Thyroid gland (tissue), 4 donors: ENCODE data around the gene CSNK1D.

ENCODE experiments used
- POLR2A ChIP-seq, 2 donors: fragments of 450-650 bp; IDR thresholded peaks; one replicate each; pipeline ENCODE4 v1.6.1; 2017; ENCODE audit warnings: antibody characterized with exemption in 2 of 2, mild to moderate bottlenecking in 2 of 2, moderate library complexity in 1 of 2
- TF ChIP-seq, protein P1 (sequence below), 6 experiments: fragments of 200-600 bp in 3 of 6; fragments of 450-650 bp in 3 of 6; sonication (generic) in 3 of 6; IDR thresholded peaks; one replicate each; pipeline ENCODE4 v1.5.1; 2016 to 2019; ENCODE audit warnings: antibody characterized with exemption in 6 of 6, mild to moderate bottlenecking in 2 of 6, inconsistent platforms in 1 of 6, moderate library complexity in 1 of 6

DNA sequence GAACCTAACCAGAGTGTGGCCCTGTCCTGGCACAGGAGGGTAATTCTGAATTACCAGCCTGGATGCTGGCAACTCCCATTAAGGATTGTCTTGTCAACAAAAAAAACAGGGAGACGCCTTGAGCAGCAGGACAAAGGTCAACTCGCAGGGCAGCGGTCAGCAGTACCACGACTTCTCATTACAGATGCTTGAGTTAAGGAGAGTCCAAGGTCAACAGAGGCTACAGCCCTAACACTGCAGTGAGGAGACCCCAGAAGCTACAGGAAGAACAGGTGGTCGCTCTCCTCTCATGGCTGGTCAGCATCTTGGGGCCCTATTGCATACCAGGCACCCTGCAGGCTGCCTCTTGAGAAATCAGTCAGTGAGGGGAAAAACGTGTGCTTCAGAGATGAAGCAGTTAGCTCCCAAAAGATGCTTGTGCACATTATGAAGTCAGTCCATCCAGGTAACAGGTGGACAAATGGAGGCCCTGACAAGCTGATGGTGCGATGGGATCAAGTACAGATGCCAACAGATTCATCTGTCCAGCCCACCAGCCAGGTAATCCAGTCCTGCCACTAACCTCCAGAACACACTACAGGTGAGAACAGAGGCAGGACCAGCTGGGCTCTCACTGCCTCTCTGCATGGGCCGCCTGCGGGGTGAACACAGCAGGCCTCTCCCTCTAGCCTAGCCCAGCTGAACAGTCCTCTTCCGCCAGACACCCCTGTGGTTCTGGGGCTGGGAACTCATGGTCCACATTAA is 4.2 kb downstream of the CSNK1D start:
- TF ChIP-seq, protein P1, sequence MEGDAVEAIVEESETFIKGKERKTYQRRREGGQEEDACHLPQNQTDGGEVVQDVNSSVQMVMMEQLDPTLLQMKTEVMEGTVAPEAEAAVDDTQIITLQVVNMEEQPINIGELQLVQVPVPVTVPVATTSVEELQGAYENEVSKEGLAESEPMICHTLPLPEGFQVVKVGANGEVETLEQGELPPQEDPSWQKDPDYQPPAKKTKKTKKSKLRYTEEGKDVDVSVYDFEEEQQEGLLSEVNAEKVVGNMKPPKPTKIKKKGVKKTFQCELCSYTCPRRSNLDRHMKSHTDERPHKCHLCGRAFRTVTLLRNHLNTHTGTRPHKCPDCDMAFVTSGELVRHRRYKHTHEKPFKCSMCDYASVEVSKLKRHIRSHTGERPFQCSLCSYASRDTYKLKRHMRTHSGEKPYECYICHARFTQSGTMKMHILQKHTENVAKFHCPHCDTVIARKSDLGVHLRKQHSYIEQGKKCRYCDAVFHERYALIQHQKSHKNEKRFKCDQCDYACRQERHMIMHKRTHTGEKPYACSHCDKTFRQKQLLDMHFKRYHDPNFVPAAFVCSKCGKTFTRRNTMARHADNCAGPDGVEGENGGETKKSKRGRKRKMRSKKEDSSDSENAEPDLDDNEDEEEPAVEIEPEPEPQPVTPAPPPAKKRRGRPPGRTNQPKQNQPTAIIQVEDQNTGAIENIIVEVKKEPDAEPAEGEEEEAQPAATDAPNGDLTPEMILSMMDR (IDR thresholded peaks at IDR 0.05) = no peak
- no peak for TF ChIP-seq POLR2A (IDR thresholded peaks at IDR 0.05)
